SKM-1 (cell line): ENCODE measurements around the gene NDUFAF8.

Source experiments
- DNase-seq: peaks from one replicate; lab custom pipeline; 2025; ENCODE audit not compliant: unreplicated experiment; lab: John Stamatoyannopoulos, UW

NDUFAF8 gene

GRCh38 chr17:81200695-81201580 is 38.2 kb upstream of the NDUFAF8 start:
- DNase-seq: peak; percentile 40

GRCh38 chr17:81202318-81202717 is 36.8 kb upstream of the NDUFAF8 start:
- no peak for DNase-seq

DNA sequence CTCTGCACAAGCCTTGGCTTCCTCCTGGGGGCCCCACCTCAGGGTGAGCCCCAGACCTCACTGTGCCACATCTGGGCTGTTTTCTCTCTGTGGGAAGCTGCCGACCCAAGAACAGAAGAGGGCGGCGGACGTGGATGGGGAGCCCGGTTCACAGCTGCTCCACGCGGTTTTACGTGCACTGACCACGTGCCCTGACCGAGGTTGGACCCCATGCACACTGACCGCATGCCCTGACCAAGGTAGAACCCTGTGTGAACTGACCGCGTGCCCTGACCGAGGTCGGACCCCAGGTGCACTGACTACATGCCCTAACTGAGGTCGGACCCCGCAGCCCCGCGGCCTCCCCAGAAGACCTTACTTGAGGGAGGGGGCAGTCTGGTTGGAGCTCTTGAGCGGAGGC is 36.0 kb upstream of the NDUFAF8 start:
- no peak for DNase-seq

DNA sequence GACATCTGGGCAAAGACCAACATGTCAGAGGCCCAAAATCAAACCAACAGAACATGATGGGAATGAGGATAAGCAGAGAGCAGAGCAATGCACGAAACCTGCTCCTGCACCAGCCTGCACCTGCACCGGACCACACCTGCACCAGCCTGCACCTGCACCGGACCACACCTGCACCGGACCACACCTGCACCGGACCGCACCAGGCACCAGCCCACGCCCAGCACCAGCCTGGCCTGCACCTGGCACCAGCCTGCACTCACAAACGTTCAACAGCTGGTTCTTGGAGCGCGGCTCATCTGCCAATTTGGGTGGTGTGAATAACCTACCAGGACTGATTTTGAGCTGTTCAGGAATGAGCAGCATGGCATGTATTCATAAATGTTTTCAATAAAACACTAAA is 34.5 kb upstream of the NDUFAF8 start:
- DNase-seq: no peak

DNA sequence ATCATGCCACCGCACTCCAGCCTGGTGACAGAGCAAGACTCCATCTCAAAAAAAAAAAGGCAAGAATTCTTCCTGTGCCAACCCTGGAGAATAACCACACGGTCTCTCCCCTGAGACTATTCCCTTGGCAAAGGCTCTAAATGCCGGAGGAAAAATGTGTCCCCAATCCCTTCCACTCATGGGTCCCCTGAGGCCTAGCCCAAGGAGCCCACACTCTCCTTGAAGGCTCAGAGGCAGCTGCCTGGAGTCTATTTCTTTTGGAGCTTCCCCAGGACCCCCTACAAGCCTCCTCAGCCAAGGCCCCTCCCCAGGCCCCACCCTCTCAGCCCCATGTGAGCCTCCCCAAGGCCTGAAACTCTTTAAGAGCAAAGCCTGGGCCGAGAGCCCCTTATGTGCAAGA is 33.0 kb upstream of the NDUFAF8 start:
- no peak for DNase-seq

GRCh38 chr17:81206657-81207056 is 32.5 kb upstream of the NDUFAF8 start:
- no peak for DNase-seq

DNA sequence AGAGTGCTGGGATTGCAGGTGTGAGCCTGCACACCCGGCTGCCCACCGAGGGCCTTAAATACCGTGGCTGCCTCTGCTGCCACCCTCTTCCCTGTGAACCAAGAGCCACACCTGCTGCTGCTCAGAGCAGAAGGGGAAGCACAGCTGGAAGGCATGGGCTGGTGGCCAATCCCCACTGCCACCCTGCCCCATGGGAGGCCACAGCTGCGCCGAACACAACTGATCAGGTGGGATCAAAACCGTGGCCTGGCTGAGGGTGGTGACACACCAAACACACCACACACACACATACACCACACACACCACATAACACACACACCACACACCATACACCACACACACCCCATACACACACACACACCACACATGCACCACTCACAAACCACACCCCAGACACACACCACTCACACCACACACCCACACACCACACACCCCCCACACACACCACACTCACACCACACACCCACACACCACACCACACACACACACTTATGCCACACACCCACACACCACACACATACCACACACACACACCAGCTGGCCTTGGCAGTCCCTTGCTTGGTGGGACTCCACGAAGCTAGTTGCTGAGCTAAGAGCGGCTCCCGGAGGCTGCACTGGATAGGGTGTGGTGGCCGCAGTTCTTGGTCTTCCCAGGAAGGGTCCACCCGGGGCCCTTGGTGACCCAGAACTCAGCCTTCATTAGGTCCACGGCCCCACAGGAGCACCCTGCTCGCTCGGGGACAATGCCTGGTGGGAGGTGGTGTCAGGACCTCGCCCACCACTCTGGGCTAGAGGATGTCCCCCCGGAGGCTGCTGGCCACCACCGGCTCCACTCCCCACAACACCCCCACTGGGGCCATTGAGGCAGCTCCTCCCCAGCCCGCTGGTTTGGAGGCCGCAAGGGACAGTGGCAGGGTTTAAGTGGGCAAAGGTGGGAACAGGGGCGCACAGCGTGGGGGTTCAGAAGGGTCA is 31.2 kb upstream of the NDUFAF8 start:
- no peak for DNase-seq

DNA sequence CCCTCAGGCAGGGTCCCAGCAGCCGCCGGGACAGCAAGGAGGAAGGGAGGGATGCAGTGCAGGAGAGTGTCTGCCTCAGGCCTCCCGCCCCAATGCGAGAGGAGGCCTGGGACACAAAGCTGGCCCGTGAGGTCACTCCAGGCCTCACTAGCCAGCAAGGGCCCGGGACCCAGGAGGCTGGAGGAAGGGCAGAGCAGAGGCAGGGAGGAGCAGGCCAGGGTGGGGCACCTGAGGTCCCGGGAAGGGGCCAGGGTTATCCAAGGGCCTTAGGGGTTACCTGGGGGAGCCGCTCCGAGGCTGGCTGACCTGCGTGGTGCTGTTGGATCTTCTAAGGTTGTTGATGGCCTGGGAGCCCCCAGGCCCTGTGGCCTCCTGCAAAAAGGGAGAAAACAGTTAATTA is 30.5 kb upstream of the NDUFAF8 start:
- DNase-seq: no peak

GRCh38 chr17:81209141-81209540 is 30.0 kb upstream of the NDUFAF8 start:
- DNase-seq: no peak

DNA sequence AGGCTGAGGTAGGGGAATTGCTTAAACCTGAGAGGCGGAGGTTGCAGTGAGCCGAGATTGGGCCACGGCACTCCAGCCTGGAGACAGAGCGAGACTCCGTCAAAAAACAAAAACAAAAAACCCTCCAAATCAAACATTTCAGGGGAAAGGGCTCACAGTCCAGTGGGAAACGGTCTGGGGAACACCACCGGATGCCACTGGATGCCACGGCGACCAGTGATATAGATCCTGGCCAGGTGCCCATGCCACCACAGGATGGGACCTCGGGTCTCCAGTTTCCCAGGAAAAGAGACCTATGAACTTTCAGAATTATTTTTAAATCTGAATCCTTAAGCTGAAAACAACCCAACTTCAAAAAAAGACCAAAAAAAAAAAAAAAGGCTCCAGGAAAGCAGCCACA is 28.7 kb upstream of the NDUFAF8 start:
- no peak for DNase-seq

GRCh38 chr17:81210868-81211267 is 28.2 kb upstream of the NDUFAF8 start:
- DNase-seq: no peak

GRCh38 chr17:81212365-81212764 is 26.8 kb upstream of the NDUFAF8 start:
- DNase-seq: no peak

DNA sequence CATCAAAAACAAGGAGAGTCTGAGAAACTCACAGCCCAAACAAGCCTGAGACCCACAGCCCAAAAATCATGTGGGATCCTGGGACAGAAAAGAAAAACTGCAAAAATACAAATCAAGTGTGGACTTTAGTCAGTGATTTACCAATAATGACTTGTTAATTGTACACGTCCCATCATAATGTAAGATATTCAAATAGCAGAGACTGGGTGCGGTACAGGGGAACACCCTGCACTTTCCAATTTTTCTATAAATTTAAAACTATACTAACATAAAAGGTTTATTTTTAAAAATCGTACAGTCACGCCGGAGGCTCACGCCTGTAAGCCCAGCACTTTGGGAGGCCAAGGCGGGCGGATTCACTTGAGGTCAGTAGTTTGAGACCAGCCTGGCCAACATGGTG is 25.1 kb upstream of the NDUFAF8 start:
- DNase-seq: no peak

DNA sequence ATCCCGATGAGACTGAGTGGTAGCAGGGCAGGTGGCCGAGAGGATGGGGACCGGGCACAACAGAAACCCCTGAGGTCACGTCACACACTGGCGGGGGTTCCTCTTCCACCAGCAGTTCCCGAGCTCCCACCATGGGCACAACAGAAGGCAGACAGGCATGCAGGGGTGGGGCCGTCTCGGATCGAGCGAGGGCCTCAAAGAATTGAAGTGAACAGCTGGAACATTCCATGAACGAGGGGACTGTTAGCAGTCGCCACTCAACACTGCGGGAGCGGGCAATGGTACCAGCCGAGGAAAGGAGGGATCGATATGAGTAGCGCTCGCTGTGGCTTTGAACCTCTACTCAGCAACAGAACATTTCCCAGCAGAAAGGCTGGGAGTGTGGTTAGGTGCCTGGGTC is 21.6 kb upstream of the NDUFAF8 start:
- DNase-seq: no peak

DNA sequence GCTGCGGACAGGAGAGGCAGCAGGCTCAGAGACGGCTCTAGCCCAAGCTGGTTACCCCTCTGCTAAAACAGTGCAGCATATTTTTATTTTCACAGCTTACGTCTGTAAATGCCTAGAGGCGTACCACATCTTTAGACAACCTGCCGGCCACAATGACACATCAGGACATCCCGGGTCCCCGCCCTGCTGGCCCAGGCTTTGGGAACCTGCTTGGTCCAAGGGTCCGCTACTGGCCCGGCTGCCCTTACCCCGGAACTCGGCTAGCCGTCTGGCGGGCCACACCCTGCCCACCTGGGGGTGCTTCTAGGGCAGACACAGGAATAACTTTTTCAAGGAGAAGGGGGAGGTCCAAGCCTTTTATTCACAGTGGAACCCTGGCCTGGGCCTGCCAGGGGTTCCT is 20.7 kb upstream of the NDUFAF8 start:
- no peak for DNase-seq

- DNase-seq: no peak
These were observed 20.1 kb upstream of the NDUFAF8 start for GRCh38 chr17:81218991-81219390.

DNA sequence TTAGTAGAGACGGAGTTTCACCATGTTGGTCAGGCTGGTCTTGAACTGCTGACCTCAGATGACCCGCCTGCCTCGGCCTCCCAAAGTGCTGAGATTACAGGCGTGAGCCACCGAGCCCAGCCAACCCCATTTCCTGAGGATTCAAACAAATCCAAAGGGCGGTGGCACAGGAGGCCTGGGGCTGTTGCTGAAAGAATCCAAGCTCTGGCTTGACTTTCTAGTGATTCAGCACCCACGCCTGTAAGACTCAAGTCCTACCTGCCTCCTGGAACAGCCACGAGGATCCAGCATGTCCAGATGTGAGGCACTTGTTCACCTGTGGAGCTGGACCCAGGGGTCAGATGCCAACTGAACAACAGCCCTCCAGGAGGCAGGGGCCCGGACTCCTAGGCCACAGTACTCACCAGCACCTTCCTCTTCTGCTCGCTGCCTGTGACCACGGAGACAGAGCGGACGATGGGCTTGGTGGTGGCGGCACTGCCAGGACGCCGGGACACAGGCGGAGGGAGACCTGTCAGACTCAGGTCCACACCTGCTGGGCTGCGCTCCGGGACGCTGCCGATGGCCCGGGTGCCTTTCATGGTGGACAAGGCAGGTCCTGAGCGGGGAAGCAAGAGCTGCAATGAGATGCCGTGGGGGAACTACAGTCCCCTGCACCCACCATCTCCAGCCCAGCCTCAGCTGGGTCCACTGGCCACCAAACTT is 19.5 kb upstream of the NDUFAF8 start:
- no peak for DNase-seq

DNA sequence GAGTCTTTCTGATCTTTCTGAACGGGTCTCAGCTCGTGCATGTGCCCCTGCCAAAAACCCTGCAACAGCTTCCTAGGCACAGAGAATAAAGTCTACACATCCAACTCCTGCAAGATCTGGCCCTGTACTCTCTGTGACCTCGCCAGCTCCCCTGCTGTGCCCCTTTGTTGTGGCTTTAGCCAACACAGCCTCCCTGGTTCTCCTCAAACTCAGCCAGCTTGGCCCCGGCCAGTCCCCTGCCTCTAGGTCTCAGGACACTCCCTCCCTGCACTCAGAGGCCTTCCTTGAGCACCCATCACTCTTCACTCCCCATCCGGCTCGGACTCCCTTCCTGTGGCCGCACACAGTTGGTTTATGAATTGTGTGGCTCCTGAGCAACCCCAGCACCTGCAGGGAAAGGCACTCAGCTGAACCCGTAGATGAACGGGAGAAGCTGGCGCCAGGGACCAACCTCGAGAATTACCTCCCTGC is 17.7 kb upstream of the NDUFAF8 start:
- no peak for DNase-seq

- DNase-seq: no peak
These were observed 17.1 kb upstream of the NDUFAF8 start for GRCh38 chr17:81221842-81222619.

DNA sequence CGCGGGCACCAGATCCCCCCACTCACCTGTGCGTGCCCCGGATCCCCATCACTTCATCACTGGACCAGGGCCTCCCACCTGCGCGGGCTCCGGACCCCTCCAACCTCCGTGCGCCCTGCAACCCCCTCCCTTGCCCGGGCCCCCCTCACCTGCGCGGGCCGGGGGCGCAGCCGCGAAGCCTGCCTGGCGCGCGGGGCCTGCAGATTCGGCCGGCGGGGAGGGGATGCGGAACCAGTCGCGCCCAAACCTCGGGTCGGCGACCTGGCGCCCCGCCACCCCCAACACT is 16.6 kb upstream of the NDUFAF8 start:
- DNase-seq: no peak
